ENCODE data around the gene ANK3. TPM values are rescaled to one million over a fixed set of nuclear protein-coding genes. Genes with fewer than 3 reads are reported as not detected.

ANK3 gene
- total RNA-seq, 1 donor from 2014 or later = 12.6 TPM

DNA sequence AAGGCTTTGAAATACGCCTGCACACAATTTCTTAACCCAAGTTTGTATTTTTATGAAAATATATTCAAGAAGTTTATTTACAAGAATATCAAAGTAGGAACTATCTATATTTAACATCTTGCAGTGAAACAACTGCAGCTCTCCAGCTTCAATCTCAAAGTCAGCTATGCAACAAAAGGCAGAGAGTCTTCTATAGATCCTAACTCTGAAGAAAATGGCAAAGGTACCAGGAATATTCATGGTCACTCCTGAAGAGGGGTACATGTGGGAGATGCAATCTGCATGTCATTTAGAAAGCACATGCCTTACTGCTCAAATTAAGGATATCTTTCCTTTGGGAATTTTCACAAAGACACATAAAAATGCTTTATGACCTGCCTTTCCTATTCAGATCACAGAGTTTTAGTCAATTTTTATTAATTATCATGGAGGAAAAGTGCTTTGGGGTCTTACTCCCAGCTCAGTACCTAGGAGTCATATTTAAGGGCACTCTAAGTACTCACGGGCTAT lies 1.5 kb downstream of the ANK3 start:
- TF ChIP-seq, protein P1, sequence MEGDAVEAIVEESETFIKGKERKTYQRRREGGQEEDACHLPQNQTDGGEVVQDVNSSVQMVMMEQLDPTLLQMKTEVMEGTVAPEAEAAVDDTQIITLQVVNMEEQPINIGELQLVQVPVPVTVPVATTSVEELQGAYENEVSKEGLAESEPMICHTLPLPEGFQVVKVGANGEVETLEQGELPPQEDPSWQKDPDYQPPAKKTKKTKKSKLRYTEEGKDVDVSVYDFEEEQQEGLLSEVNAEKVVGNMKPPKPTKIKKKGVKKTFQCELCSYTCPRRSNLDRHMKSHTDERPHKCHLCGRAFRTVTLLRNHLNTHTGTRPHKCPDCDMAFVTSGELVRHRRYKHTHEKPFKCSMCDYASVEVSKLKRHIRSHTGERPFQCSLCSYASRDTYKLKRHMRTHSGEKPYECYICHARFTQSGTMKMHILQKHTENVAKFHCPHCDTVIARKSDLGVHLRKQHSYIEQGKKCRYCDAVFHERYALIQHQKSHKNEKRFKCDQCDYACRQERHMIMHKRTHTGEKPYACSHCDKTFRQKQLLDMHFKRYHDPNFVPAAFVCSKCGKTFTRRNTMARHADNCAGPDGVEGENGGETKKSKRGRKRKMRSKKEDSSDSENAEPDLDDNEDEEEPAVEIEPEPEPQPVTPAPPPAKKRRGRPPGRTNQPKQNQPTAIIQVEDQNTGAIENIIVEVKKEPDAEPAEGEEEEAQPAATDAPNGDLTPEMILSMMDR (IDR thresholded peaks at IDR 0.05; ENCODE audit: unreplicated experiment) = no peak
- no peaks in the 10 kb centered on the region for H3K9me3 Mint-ChIP-seq (ENCODE audit: unreplicated experiment)
- no peak overlapping the region for H3K27ac Mint-ChIP-seq (ENCODE audit: unreplicated experiment)
- H3K36me3 Mint-ChIP-seq (ENCODE audit: low read depth, unreplicated experiment) = no peaks in the 10 kb centered on the region
- no peak for DNase-seq (ENCODE audit: low spot score)
- H3K4me1 Mint-ChIP-seq (ENCODE audit: unreplicated experiment) = peaks cover 19% of the 10 kb centered on the region
- no peaks in the 10 kb centered on the region for H3K27me3 Mint-ChIP-seq (ENCODE audit: unreplicated experiment)
- H3K4me3 Mint-ChIP-seq (ENCODE audit: unreplicated experiment) = no peak overlapping the region

DNA sequence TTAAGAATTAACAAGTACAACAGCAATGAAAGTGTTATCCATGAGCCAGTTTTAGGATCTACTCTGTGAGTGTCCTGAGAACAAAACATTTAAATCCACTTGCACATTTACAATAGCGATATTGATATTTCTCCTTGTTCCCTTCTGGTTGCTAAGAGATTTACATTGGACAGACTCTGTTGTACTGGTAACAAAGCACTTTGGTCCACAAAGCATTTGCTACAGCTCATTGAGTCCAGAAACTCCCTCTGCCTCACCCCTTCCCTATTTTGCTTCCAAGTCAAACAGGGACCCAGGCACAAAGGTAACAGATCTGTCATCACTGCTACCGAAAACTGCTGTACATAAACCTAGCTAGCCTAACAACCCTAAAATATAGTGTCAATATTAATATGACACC lies 2.1 kb downstream of the ANK3 start:
- TF ChIP-seq, protein P1 (IDR thresholded peaks at IDR 0.05; ENCODE audit: unreplicated experiment) = no peak
- Mint-ChIP-seq H3K36me3 (ENCODE audit: low read depth, unreplicated experiment) (no peaks in the 10 kb centered on the region), H3K27ac (ENCODE audit: unreplicated experiment) (no peak overlapping the region), H3K27me3 (ENCODE audit: unreplicated experiment) (no peaks in the 10 kb centered on the region), H3K4me1 (ENCODE audit: unreplicated experiment) (peaks cover 19% of the 10 kb centered on the region), H3K9me3 (ENCODE audit: unreplicated experiment) (no peaks in the 10 kb centered on the region), H3K4me3 (ENCODE audit: unreplicated experiment) (no peak overlapping the region)
- DNase-seq (ENCODE audit: low spot score) = no peak

DNA sequence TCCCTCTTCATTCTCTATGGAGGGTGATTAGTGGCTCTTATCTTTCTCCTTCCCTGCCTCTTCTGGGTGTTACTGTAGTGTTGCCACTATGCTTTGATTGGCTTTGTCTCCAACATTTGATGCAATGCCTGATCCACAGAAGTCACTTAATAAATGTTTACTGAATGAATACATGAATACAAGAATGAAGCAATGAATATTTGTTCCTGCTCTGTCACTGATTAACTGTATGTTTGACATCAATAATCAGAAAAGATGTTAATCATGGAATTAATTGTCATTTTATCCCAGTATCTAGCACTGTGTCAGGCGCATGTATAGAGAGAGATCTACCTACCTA lies 4.3 kb downstream of the ANK3 start:
- H3K4me1 Mint-ChIP-seq (ENCODE audit: unreplicated experiment) = peaks cover 19% of the 10 kb centered on the region
- no peak overlapping the region for H3K27ac Mint-ChIP-seq (ENCODE audit: unreplicated experiment)
- no peak for DNase-seq (ENCODE audit: low spot score)
- no peak overlapping the region for H3K4me3 Mint-ChIP-seq (ENCODE audit: unreplicated experiment)
- TF ChIP-seq, protein P1 (IDR thresholded peaks at IDR 0.05; ENCODE audit: unreplicated experiment) = no peak
- no peaks in the 10 kb centered on the region for H3K9me3 Mint-ChIP-seq (ENCODE audit: unreplicated experiment)
- H3K27me3 Mint-ChIP-seq (ENCODE audit: unreplicated experiment) = no peaks in the 10 kb centered on the region
- H3K36me3 Mint-ChIP-seq (ENCODE audit: low read depth, unreplicated experiment) = no peaks in the 10 kb centered on the region

DNA sequence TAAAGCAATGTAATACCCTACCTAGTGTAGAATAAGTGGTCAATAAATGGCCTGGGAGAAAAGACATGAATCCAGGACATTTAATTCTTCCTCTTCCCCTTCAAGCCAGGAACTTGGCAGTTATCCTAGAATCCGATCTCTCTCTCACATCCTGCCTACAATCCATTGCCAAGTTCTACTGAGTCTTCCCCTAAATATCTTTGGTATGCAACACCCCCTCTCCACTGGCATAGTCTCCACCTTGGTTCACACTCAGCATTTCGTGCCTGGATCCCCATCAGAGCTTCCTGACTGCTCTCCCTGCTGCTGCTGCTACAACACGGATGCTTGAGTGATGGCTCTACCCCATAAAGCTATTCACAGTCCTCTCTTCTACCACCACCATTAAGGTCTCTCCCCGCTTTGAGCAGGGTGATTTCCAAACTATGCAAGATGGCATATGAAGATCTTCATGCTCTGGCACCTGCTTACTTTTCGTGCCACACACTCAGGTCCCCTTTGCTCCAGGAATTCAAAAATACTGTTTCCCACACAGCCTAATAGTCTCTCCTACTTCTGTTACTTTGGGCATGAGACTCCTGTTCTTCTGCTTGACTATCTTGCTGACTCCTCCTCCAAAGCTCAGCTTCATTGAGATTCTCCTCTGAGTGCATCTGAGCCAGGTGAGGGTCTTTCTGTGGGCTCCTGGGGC lies 4.8 kb downstream of the ANK3 start:
- H3K27me3 Mint-ChIP-seq (ENCODE audit: unreplicated experiment) = no peaks in the 10 kb centered on the region
- H3K27ac Mint-ChIP-seq (ENCODE audit: unreplicated experiment) = no peak overlapping the region
- H3K4me3 Mint-ChIP-seq (ENCODE audit: unreplicated experiment) = no peak overlapping the region
- peaks cover 19% of the 10 kb centered on the region for H3K4me1 Mint-ChIP-seq (ENCODE audit: unreplicated experiment)
- TF ChIP-seq, protein P1 (IDR thresholded peaks at IDR 0.05; ENCODE audit: unreplicated experiment) = no peak
- DNase-seq (ENCODE audit: low spot score) = no peak
- H3K36me3 Mint-ChIP-seq (ENCODE audit: low read depth, unreplicated experiment) = no peaks in the 10 kb centered on the region
- H3K9me3 Mint-ChIP-seq (ENCODE audit: unreplicated experiment) = no peaks in the 10 kb centered on the region

DNA sequence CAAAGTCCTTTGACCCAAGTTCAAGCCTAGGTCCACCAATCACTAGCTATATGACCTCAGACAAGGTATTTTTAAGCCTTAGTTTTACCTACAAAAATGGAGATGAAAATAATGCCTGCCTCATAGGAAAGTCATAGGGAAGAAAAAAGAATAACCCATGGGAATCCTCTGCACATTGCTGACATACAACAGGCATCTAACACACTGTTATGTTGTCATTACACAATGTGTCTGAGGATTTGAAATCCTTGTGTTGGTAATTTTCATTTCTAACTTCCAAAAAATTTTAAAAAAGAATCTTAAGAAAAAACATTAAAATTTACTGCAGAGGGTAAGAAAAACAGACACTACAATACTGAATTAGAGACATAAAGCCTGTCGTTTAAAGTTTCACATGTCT lies 5.7 kb downstream of the ANK3 start:
- Mint-ChIP-seq H3K9me3 (ENCODE audit: unreplicated experiment) (no peaks in the 10 kb centered on the region), H3K4me3 (ENCODE audit: unreplicated experiment) (no peak overlapping the region), H3K27ac (ENCODE audit: unreplicated experiment) (no peak overlapping the region), H3K27me3 (ENCODE audit: unreplicated experiment) (no peaks in the 10 kb centered on the region), H3K4me1 (ENCODE audit: unreplicated experiment) (peaks cover 15% of the 10 kb centered on the region), H3K36me3 (ENCODE audit: low read depth, unreplicated experiment) (no peaks in the 10 kb centered on the region)
- TF ChIP-seq, protein P1 (IDR thresholded peaks at IDR 0.05; ENCODE audit: unreplicated experiment) = no peak
- DNase-seq (ENCODE audit: low spot score) = no peak

All from endothelial cell (in vitro differentiated cells).